Pons (tissue), 1 donor: ENCODE results near the gene GGA1.

Experiments used
- DNase-seq: peaks from one replicate; pipeline ENCODE4 v3.0.0-alpha.2; 2016; ENCODE audit warnings: low spot score

Gene GGA1

GRCh38 chr22:37631448-37632173, 23.0 kb downstream of the GGA1 start:
- DNase-seq = no peak

DNA sequence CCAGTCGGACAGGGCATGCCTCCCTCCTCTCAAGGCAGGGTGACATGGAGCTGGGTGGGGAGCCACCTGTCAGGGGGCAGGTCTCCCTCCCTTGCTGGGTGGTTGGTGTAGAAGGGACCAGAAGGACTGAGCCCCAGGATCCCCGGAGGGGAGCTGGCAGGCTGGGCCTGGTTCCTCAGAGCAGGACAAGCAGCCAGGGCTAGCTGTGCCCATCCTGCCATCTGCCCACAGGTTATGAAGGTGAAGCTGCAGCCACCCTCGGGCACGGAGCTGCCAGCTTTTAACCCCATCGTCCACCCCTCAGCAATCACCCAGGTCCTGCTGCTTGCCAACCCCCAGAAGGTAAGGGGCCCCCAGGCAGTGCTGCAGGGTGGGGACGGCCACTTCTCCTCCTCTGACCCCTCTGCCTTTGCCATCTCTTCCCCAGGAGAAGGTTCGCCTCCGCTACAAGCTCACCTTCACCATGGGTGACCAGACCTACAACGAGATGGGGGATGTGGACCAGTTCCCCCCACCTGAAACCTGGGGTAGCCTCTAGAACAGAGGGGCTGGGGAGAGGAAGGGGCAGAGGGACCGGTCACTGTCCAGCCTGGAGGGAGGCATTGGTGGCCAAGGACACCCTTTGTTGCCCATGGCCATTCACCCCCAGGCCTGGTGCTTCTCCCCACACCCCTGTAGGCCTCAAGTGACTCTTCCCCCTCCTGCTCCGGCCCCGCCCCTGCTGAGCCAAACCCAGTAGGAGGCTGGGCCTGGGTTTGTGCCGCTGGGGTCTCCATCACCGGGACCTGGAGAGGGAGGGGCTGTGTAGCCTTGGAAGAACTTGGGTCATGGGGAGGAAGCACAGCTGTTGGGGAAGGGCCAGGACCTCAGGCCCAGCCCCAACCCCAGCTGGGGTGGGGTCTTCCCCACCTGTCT, 23.8 kb downstream of the GGA1 start:
- DNase-seq = no peak

GRCh38 chr22:37633089-37633624, 24.5 kb downstream of the GGA1 start:
- DNase-seq = no peak

DNA sequence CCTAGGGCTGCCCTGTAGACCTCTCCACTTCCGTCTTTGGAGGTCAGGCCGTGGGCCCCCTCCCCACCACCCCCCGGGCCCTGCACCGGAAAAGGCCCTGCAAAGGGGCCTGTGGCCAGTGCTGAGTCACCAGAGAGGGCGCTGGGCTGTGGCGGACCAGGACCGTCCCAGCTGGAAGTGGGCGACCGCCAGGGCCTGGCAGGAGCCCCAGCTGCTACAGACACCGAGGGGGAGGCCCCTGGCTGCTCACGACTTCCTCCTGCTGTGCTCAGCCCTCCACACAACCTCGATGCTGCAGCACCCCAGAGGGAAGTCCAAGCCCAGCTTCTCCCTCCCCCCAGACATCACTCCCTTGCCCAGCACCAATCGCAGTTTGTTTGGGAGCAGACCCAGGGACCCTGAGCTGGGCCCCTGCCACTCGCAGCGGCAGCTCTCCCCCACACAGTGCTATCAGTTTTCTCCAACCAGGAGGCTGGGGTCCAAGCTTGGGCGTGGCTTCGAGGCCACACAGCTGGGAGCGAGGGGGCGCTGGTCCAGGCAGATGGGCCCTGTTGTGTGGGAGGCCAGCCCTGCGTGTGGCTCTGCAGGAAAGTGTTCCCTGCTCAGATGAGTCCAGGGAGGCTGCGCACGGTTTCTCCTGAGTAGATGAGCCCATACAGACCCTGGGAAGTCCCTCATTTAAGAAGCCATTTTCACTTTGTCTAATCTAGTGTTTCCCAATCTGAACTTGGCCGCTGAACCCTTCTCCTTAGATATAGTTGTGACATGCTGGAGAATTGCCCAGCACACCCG, 25.2 kb downstream of the GGA1 start:
- DNase-seq = peak; percentile 79

DNA sequence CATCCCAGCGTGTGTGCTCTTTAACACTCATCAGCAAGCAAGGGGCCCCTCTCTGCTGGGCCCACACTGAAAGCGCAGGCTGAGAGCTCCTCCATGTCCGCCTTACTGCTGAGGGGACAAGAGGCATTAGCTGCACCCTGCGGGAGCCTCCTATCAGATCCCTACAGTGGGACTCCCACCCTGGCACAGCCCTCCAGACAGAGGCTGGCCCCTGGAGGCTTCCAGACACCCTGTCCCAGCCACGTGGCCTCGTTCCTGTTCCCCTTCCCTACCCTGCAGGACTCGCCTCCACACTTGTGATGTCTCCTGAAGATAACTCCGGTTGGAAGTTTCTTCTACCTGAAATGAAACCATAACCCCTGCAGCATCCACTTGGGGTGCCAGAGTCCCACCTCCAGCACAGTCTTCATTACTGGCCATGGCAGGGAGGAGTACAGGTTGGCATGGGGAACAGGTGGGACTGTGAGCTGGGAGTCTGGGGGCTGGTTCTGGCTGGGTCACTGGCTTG, 25.8 kb downstream of the GGA1 start:
- no peak for DNase-seq

GRCh38 chr22:37635157-37635556, 26.5 kb downstream of the GGA1 start:
- no peak for DNase-seq

DNA sequence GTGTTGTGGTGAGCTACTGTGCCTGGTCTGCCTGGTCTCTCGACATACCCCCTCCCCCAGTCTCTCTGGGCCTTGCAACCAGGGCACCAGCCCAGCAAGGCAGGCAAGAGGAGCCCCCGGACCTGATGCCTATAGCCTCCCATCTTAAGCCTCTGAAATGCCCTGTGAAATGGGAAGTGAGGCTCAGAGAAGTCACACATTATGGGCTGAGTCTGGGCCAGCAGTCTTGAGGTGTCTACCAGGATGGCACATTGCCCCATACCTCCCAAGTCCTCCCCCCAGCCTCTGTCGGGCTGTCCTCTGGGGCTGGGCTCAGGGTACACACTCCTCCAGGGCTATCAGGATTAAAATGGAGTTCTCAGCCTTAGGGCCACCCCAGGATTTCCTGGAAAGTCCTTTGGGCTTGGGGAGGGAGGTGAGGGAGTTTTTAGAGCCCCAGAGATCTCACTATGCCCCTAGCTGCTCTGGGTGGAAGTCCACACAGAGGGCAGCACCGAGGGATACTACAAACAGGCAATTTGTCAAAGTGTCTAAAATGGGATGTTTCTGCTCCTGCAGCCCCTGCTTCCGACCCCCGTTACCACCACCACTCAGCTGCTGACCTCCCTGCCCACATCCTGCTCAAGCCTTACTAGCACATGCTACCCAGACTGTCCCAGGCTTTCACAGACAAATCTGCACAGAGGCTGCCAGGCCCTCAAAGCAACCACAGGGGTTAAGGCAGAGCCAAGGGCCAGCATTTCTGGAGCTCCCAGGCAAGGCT, 27.7 kb downstream of the GGA1 start:
- DNase-seq = no peak

DNA sequence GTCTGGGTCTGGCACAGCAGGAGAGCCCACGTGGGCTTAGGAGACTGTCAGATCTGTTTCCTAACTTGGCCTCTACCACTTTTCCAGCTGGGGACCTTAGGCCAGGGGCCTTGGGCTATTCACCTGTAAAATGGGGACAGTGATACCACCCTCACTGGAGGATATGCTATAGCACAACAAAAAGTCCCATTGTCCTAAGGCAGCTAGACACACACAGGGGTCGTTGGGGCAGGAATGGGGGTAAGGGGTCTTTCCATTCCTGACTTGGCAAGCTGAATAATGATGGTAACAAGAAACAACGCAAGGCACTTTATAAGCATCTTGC, 28.3 kb downstream of the GGA1 start:
- DNase-seq = no peak

DNA sequence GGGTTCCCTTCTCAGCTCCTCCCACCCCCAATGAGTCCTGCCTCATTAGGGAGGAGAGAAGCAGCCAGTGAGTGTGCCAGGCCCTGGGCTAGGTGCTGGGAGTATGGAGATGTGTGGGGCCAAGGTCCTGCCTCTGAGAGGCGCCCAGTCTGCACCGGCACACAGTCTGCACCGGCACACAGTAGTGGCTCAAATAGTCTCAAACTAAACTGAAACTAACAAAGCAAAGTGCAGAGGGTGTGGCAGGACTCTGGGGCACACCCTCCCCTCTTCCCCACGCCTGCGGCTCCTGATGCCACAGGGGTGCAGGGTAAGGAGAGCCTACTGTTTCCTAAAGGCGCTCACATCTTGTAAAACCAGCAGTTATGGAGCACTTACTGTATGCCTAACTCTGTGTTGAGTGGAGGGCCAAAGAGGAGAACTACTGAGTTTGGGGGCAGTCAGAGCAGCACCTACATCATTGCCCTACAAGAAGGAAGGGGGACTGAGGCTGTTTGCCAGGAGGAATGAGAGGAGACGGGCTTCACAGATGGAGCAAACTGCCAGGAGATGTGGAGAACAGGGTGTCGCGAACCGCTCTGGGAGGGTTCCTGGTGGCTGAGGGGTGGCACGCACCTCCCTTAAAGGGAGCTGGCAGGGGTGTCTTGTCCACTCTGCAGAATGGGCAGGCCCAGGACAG, 29.9 kb downstream of the GGA1 start:
- DNase-seq = no peak

GRCh38 chr22:37639070-37639760, 30.6 kb downstream of the GGA1 start, which contains the start of gene SH3BP1:
TSS of gene SH3BP1 (plus strand) at chr22:37639669. CDS start at chr22:37639788, 119 bp downstream.
- no peak for DNase-seq

- no peak for DNase-seq
Measured at GRCh38 chr22:37639771-37640590, 31.3 kb downstream of the GGA1 start.

GRCh38 chr22:37640591-37641560, 32.2 kb downstream of the GGA1 start:
- no peak for DNase-seq

DNA sequence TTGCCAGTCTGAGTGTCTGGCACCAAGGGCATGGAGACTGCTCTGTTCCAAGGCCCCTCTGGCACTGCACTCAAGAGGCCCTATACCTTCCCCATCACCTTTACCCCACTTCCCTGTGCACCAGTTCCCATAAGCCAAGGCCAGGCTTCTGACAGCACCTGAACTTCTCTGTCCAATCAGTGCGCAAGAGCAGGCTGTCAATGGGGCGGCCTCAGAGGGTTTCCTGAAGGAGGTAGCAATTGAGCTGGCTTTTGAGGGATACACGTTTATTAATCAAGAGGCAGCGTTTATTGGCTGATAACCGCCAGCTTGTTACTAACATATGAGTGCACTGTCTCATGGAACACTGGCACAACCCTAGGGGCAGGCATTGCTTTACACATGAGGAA, 32.9 kb downstream of the GGA1 start:
- DNase-seq = no peak

DNA sequence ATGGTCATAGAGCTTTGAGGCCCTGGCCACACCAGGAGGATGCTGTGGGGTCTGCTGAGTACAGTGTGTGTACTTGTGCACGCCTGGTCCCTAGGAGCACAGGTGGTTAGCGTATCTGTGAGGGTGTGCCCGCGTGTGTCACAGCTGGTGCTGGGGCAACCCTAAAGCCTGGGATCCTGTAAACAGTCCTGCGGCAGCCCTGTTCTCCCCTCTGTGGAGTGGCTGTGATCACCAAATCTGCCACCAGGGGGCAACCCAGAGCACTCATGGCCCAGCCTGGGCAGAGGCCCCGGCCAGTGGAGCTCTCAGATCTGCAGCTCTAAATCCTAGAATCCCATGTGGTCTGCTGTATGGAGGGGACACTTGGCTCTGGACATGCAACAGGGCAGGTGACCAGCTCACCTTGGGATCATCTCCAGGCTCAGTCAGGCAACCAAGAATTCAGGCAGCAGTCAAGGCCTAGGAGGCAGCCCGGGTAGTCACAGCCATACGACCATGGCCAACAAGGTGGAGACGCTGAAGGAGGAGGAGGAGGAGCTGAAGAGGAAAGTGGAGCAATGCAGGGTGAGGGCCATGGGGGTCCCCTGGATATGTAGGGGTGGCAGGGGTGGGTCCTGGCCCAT, 34.7 kb downstream of the GGA1 start:
- DNase-seq = peak; percentile 71

- no peak for DNase-seq
Measured at GRCh38 chr22:37647317-37647716, 38.7 kb downstream of the GGA1 start.

DNA sequence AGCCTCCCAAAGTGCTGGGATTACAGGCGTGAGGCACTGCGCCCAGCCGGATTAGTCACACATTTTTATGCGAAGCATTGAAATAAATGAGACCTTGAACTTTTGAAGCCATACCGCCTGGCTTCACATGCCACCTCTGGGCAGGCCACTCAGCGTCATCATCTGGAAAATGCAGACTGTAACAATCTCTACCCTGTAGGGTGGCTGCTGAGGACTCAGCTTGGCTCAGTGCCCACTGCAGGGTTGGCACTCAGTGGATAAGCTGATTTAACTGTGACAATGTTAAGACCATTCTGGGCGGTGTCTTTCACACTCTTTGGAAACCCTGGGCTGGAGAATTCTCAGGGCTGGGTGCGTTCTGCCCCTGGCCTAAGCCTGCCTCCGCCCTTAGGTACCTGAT, 39.3 kb downstream of the GGA1 start:
- no peak for DNase-seq

DNA sequence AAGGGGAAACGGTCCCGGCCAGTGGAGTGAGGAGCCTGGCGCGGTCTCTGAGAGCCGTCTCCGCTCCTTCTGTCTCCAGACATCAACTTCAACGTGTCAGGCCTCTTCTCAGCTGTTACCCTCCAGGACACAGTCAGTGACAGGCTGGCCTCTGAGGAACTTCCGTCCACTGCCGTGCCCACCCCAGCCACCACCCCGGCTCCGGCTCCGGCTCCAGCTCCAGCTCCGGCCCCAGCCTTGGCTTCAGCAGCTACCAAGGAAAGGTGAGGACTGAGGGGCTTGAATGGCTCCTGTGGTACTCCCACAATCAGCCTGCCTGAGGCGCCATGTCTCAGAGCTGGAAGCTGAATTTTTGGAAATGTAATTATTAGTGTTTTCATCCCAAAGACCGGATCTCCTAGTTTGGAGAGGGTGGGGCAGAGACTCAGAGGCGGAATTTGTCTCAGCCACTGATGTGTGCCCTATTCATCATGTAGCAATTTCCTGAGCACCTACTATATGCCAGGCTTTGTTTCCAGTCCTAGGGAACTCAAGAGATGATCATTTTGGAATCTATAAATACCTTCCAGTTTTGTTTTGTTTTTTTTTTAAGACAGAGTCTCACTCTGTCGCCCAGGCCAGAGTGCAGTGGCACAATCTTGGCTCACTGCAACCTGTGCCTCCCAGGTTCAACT, 42.0 kb downstream of the GGA1 start:
- no peak for DNase-seq
